Common myeloid progenitor, CD34-positive (primary cell): ENCODE measurements around the gene TMEM35B.

Experiments
- CTCF ChIA-PET: fragments of 350-600 bp; sonication (Branson Sonifier 250); formaldehyde crosslinking; loops from one replicate; lab custom pipeline; 2021; ENCODE audit warnings: antibody characterized with exemption; lab: Charles Lee
- POLR2A ChIA-PET: fragments of 350-600 bp; sonication (Branson Sonifier 250); formaldehyde crosslinking; loops from one replicate; lab custom pipeline; 2021; ENCODE audit warnings: antibody characterized with exemption; lab: Charles Lee
- DNase-seq, 3 donors: peaks; one replicate each; pipeline versions ENCODE4 v3.0.0 to v3.0.0-alpha.2; 2013
- H3K27ac ChIP-seq, 2 experiments: 1 replicate in 1 of 2; 2 replicates in 1 of 2; pipeline ENCODE4 v1.7.0; 2013; ENCODE audit warnings: inconsistent platforms in 2 of 2, low read length in 2 of 2, mild to moderate bottlenecking in 2 of 2, low read depth in 1 of 2, moderate library complexity in 1 of 2; ENCODE audit not compliant: severe bottlenecking in 2 of 2, insufficient read depth in 1 of 2, poor library complexity in 1 of 2
- H3K27me3 ChIP-seq, 5 experiments: replicated peaks in 2 of 5; 1 replicate in 3 of 5; 2 replicates in 2 of 5; pipeline versions ENCODE4 v1.6.1 to v1.7.0; 2013; ENCODE audit warnings: low read length in 4 of 5, mild to moderate bottlenecking in 2 of 5, moderate library complexity in 2 of 5, inconsistent platforms in 1 of 5; ENCODE audit not compliant: insufficient read depth in 5 of 5, control insufficient read depth in 4 of 5
- H3K36me3 ChIP-seq, 4 experiments: 1 replicate in 2 of 4; 2 replicates in 2 of 4; pipeline versions ENCODE4 v1.6.1 to v1.7.0; 2013; ENCODE audit warnings: low read length in 3 of 4, control low read depth in 1 of 4, mild to moderate bottlenecking in 1 of 4; ENCODE audit not compliant: control insufficient read depth in 4 of 4, insufficient read depth in 4 of 4
- H3K4me1 ChIP-seq, 4 experiments: 1 replicate in 3 of 4; 2 replicates in 1 of 4; pipeline versions ENCODE4 v1.6.1 to v1.7.1; 2013; ENCODE audit warnings: low read length in 3 of 4, mild to moderate bottlenecking in 3 of 4, control low read depth in 1 of 4, inconsistent platforms in 1 of 4, moderate library complexity in 1 of 4; ENCODE audit not compliant: control insufficient read depth in 4 of 4, insufficient read depth in 4 of 4; ENCODE audit errors: control extremely low read depth in 1 of 4
- H3K4me3 ChIP-seq, 7 experiments: 1 replicate in 4 of 7; 2 replicates in 3 of 7; pipeline versions ENCODE4 v1.5.1 to v1.7.0; 2013; ENCODE audit warnings: mild to moderate bottlenecking in 7 of 7, low read length in 6 of 7, moderate library complexity in 6 of 7, inconsistent platforms in 2 of 7, low read depth in 2 of 7, control low read depth in 1 of 7; ENCODE audit not compliant: insufficient read depth in 4 of 7, control insufficient read depth in 1 of 7; ENCODE audit errors: extremely low read depth in 1 of 7
- H3K9me3 ChIP-seq, 5 experiments: 1 replicate in 4 of 5; 2 replicates in 1 of 5; pipeline versions ENCODE4 v1.6.1 to v1.7.1; 2013; ENCODE audit warnings: low read length in 4 of 5, mild to moderate bottlenecking in 2 of 5, inconsistent platforms in 1 of 5, low read depth in 1 of 5, moderate library complexity in 1 of 5; ENCODE audit not compliant: control insufficient read depth in 4 of 5, insufficient read depth in 2 of 5; ENCODE audit errors: control extremely low read depth in 1 of 5
- WGBS: methylation state at CpG from one replicate; pipeline ENCODE4 v1.1.5; 2013; ENCODE audit not compliant: insufficient coverage; 5-methylcytosine and 5-hydroxymethylcytosine counted together

TMEM35B gene

DNA sequence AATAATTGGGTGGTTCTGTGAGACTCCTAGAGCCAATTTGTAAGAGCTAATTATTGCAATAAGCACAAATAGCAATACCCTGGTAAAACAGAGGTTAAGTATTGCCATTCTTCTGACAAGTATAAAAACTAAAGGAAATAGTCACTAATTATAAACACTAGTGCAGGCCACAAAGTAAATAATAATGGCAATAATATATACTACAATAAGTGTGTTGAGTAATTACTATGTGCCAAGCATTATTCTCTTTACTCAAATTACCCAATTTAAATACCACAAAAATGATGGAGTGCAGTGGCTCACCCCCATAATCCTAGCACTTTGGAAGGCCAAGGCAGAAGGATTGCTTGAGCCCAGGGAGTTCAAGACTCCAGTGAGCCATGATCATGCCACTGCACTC, 31.3 kb upstream of the TMEM35B start:
- Histone ChIP-seq H3K4me1 (no peaks in the 10 kb centered on the region), H3K27me3 (no peaks in the 10 kb centered on the region), H3K36me3 (peaks cover 11 to 59% (median 20%) of the 10 kb centered on the region in 4 experiments), H3K27ac (no peak overlapping the region), H3K4me3 (no peak overlapping the region), H3K9me3 (no peaks in the 10 kb centered on the region)
- DNase-seq = no peak
- ChIA-PET CTCF (interaction anchor here (0.6 kb wide), 1 partner anchor 148 kb away, joined by 3 read pairs; no protein-coding TSS in a partner anchor), POLR2A (no interaction called here)

DNA sequence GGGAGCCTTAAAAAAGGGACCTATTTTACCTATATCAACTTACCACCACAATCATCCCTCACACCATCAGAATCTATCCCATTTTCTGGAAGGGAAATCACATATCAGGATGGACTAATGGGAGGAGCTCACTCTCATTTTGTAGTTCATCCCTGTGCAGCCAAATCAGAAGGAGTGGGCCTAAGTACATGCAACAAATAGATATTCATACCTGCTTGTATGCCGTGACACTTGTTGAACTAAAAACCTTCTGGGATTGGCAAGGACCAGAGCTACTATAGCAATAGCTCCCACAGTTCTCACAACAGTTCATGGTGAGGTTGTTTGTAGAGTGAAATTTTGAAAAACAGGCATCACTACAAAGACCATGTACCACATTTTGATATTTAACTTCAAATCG, 29.3 kb upstream of the TMEM35B start:
- CTCF ChIA-PET = interaction anchor here (1.1 to 1.3 kb wide), 2 partner anchors 9 to 14 kb away, joined by 3 to 4 read pairs; no protein-coding TSS in a partner anchor

DNA sequence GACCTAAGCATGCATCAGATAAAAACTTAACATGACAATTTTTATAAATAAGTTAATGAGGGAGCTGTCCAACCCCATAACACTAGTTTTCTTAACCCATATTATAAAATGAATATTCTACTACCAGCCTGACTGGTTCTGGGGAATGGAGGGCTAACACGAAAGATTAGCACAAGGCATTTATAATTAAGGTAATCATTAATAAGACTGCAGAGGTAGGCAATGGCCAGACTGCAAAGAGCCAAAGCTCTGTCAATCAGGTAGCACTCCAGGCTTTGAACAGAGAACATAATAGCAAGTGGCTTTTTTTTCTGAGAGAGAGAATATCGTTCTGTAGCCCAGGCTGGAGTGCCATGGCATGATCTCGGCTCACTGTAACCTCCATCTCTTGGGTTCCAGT, 20.6 kb upstream of the TMEM35B start:
- Histone ChIP-seq H3K4me3 (no peak overlapping the region), H3K4me1 (no peaks in the 10 kb centered on the region), H3K27ac (no peak overlapping the region), H3K27me3 (no peaks in the 10 kb centered on the region), H3K36me3 (peaks cover 9 to 82% (median 43%) of the 10 kb centered on the region in 4 experiments), H3K9me3 (no peaks in the 10 kb centered on the region)
- ChIA-PET POLR2A (no interaction called here), CTCF (interaction anchor here (0.9 to 1.5 kb wide), 3 partner anchors 9 to 407 kb away, joined by 3 to 4 read pairs (median 4); no protein-coding TSS in a partner anchor)
- 100% methylated on average over 1 of the region's 3 CpGs for WGBS
- DNase-seq = no peak

More for the DNA sequence above, 29.3 kb upstream of the TMEM35B start:
- Histone ChIP-seq H3K4me1 (no peaks in the 10 kb centered on the region), H3K9me3 (no peaks in the 10 kb centered on the region), H3K27ac (no peak overlapping the region), H3K4me3 (no peak overlapping the region), H3K27me3 (no peaks in the 10 kb centered on the region), H3K36me3 (peaks cover 10 to 70% (median 28%) of the 10 kb centered on the region in 4 experiments)
- POLR2A ChIA-PET = no interaction called here
- WGBS = no CpG with 5 or more reads among the region's 2 CpGs
- DNase-seq = no peak

DNA sequence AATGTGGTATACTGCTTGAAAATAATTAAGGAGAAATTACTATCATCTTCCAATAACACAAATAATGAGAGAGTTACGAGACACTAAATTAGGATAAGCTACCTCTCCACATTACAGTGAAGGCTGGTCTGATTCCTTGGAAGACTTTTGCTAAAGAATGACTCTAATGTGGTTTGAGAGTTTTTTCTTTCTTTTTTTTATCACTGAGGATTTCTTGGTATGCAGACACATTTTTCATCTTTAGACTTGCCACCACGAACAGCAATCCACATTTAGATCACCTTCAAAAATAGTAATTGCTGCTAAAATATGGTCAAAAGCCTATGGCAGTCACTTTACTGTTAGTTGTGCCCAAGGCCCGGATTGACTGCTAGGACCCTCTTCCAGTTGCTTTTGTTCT, 16.6 kb upstream of the TMEM35B start:
- Histone ChIP-seq H3K27me3 (no peaks in the 10 kb centered on the region), H3K4me1 (no peaks in the 10 kb centered on the region), H3K4me3 (no peak overlapping the region), H3K27ac (no peak overlapping the region), H3K9me3 (no peaks in the 10 kb centered on the region), H3K36me3 (peaks cover 20 to 60% (median 37%) of the 10 kb centered on the region in 4 experiments)
- CTCF ChIA-PET = interaction anchor here (2.4 kb wide), 1 partner anchor 17 kb away, joined by 7 read pairs; the partner anchor contains the start of gene TMEM35B
- WGBS = 86% methylated on average over 1 of the region's 3 CpGs
- POLR2A ChIA-PET = no interaction called here
- no peak for DNase-seq

DNA sequence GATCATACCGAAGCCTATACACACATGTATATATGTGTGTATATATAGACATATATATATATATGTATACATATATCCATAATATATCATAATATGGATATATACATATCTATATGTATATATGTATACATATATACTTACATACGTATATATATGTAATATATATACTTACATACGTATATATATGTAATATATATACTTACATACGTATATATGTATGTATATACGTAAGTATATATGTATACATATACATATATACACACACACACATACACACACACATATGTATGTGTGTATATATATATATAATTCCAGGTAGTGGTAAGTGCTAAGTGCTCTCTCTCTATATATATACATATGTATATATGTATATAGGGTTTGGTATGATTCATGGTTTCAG, 9.7 kb upstream of the TMEM35B start:
- CTCF ChIA-PET = no interaction called here
- no peak overlapping the region for H3K27ac ChIP-seq
- H3K4me3 ChIP-seq = no peak overlapping the region
- no peaks in the 10 kb centered on the region for H3K27me3 ChIP-seq
- no CpG with 5 or more reads among the region's 5 CpGs for WGBS
- POLR2A ChIA-PET = no interaction called here
- H3K4me1 ChIP-seq = no peaks in the 10 kb centered on the region
- H3K9me3 ChIP-seq = no peaks in the 10 kb centered on the region
- peaks cover 9 to 23% (median 13%) of the 10 kb centered on the region in 4 experiments for H3K36me3 ChIP-seq
- no peak for DNase-seq

DNA sequence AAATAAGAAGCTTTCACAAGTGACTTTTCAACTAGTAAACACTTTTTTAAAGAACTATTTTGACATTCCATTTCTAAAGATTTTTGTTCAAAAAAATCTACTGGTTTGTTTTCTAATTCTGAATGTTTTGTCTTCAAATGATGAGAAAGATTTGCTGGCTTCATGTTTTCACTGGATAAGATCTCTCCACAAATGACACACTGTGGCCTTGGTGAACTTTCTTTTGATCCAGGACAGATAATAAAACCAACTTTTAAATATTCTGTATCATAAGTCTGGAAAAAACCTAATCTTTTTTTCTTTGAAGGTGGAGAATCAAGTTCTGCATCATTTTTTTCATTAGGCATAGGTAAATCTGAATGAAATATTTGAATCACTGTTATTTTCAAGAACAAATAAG, 3.4 kb upstream of the TMEM35B start:
- H3K27ac ChIP-seq = no peak overlapping the region
- DNase-seq = no peak
- H3K4me1 ChIP-seq = peaks cover 5 to 18% (median 14%) of the 10 kb centered on the region in 4 experiments
- CTCF ChIA-PET = no interaction called here
- peaks cover 0 to 32% (median 6%) of the 10 kb centered on the region in 4 experiments for H3K36me3 ChIP-seq
- H3K9me3 ChIP-seq = no peaks in the 10 kb centered on the region
- H3K27me3 ChIP-seq = no peaks in the 10 kb centered on the region
- no peak overlapping the region for H3K4me3 ChIP-seq
- POLR2A ChIA-PET = no interaction called here

DNA sequence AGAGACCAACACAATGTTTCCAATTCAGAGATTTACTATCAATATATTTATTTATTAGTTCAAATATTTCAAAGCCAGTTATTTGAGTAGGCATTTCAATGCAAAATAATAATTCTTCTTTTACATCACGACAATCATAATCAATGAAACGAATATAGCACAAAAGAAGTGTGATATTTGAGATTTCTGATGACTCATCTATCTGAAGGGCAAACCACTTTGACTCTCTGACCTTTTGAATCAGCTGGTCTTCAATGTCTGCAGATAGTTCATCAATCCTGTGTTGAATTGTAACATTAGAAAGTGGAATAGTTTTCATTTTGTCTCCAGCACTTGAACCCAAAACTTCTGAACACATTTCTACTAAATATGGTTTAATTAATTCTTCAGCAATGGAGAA, 3.0 kb upstream of the TMEM35B start:
- no CpG with 5 or more reads among the region's 2 CpGs for WGBS
- Histone ChIP-seq H3K4me3 (no peak overlapping the region), H3K27ac (no peak overlapping the region), H3K27me3 (no peaks in the 10 kb centered on the region), H3K4me1 (peaks cover 5 to 18% (median 15%) of the 10 kb centered on the region in 4 experiments), H3K9me3 (no peaks in the 10 kb centered on the region), H3K36me3 (peaks cover 0 to 32% (median 5%) of the 10 kb centered on the region in 4 experiments)
- POLR2A ChIA-PET = interaction anchor here (0.6 kb wide), 1 partner anchor 280 kb away, joined by 3 read pairs; no protein-coding TSS in a partner anchor
- CTCF ChIA-PET = no interaction called here
- DNase-seq = no peak
